ENCODE data around the gene CDKAL1.
"Not testable (repeated sequence)": the region's sequence is repeated elsewhere in the genome, so short reads cannot be mapped to it uniquely, and the experiment has no call there.

Gene CDKAL1

DNA sequence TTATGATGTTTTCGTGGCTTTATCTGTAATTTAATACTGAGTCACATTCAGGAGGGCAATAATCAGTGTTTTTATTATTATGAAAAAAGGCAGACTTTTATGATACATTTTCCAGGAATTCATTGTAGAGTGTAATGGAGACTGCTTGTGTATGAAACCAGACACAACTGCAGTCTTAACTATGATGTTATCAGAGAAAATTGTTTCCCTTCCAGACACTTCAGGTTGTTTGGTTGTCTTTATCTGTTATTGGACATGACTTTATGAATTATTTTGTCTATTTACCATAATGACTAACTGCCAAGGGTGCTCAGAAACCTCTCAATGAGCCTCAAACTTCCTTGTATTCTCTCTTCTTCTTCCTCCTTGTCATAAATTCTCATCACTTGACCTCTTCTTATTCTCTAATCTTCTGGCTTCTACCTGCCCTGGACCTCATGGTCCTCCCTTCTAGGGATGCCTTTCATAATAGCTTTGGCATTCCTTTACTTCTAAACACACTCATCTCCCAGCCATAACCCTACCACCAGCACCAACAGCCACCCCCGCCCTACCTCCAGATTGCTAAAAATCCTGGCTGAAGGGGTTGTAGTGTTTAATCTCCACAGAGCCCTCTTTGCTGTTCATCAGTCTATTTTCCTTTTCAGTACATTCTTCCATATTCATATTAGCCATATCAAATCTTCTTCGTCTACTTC, 492.5 kb downstream of the CDKAL1 start:
- DNase-seq (ENCODE audit: low spot score): no peak

- DNase-seq (ENCODE audit: low spot score): no peak
Measured at GRCh38 chr6:21027507-21027906, 493.2 kb downstream of the CDKAL1 start.

- no peak for DNase-seq (ENCODE audit: low spot score)
Measured at GRCh38 chr6:21031182-21031581, 496.9 kb downstream of the CDKAL1 start.

- no peak for DNase-seq (ENCODE audit: low spot score)
Measured at GRCh38 chr6:21033084-21033483, 498.8 kb downstream of the CDKAL1 start.

GRCh38 chr6:21033575-21034026, 499.3 kb downstream of the CDKAL1 start:
- peak; percentile 53 for DNase-seq (ENCODE audit: low spot score)

DNA sequence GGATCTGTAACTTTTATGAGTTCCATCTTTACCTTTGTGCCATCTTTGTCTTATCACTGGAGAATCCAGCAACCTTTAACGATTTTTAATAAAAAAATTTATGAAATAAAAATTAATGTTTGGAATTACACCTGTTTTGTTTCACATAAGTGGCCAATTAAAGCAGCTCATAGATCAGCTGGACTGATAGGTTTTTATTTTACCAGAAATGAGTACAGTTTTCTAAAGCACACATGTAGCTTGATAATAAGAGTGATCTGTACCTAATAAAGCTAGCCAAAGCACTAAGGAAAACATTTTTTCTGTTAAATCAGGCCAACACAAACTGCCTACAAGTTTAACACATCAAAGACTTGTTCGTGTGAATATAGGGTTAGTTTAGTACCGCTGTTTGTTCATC, 500.1 kb downstream of the CDKAL1 start:
- no peak for DNase-seq (ENCODE audit: low spot score)

GRCh38 chr6:21037453-21037852, 503.2 kb downstream of the CDKAL1 start:
- DNase-seq (ENCODE audit: low spot score): no peak

DNA sequence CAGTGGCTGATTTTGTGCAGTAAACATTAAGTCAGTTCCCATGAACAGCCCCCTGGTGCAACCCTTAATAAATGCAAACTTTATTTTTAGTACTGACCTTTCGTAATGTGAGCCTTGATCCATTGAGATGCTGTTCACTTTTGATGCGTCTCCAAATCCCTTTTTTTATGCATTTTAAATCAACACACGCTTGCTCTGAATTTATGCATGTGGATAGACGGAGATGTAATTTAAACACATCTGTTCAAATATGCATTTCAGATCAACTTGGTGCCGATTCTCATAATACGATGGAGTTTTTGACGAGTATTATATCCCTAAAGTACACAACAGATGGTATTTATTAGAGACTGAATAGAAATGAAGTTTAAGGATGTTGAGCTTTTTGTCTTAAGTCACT, 505.7 kb downstream of the CDKAL1 start:
- DNase-seq (ENCODE audit: low spot score): no peak

DNA sequence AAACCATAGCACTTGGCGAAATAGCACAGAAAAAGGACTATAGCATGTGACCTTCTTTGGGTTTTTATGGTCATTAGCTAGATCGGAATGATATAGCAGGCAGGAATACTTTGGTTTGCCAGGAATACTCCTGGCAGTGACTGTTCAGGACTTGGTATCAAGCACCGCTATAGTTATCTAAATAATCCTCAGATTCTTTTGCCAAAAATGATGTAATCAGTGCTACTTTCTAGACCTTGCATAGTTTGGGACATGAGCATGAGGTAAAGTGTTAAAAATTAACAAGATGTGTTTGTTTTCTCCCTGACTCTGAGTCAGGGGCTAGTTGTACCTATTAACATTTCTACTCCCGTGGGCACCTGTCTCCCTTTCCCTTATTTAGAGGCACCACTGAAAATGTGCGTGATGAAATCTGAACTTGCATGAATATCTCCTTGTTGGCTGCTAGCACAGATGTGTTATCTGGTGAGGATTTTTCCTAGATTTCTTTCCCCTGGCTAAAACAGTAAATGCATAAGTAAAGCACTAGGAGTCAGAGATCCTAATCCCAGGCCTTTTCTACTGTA, 511.0 kb downstream of the CDKAL1 start:
- no peak for DNase-seq (ENCODE audit: low spot score)

DNA sequence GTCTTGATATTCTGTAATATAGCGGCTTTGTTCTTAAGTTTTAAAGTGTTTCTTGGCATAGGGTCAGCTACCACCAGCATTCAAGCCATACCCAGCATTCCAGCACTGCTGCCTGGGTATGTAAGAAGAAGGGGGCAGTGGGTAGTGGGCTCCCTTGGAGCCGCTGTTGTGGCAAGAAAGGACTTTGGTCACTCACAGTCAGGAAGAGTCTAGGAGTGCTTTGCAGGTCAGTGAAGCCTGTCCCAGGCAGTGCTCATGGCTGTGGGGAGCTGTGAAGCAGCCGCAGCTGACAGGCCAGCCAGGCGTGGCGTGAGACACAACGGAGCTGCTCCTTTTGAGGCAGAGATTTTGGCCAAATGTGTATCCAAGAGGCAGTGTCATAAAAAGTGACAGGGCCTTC, 512.0 kb downstream of the CDKAL1 start:
- no peak for DNase-seq (ENCODE audit: low spot score)

DNA sequence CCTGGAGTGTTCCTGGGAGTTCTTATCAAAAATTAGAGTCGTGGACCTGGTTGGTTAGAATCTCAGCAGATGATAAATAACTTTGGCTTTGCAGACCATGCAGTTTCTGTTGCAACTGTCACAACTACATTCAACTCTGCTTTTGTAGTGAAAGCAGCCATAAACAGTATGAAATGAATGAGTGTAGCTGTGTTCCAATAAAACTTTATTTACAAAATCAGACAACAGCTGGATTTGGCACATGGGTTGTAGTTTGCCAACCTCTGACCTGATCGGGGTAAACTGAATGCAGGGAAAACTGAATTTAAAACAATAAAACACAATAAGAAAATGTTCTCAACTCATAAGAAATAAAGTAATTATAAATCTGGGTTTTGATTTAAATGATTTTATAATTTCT, 513.8 kb downstream of the CDKAL1 start:
- no peak for DNase-seq (ENCODE audit: low spot score)

- no peak for DNase-seq (ENCODE audit: low spot score)
Measured at GRCh38 chr6:21049148-21049547, 514.9 kb downstream of the CDKAL1 start.

GRCh38 chr6:21049572-21049971, 515.3 kb downstream of the CDKAL1 start:
- no peak for DNase-seq (ENCODE audit: low spot score)

GRCh38 chr6:21050935-21051334, 516.7 kb downstream of the CDKAL1 start:
- DNase-seq (ENCODE audit: low spot score): no peak

DNA sequence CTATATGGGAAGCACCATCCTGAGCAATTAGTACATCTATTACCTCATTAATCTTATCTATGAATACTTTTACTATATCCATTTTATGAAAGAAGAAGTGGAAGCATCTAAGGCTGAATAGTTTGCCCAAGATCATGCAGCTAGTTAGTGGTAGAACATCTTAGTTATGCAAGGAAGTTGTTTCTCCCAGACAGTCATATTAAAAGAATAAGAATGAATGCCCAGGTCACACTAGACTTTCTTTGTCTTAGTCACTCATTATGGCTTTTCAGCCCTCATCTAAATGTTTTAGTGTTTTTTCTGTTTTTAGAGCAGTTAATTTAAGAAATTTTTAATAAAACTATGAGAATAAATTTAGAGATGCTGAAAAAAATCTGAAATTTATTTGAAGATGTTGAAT, 517.5 kb downstream of the CDKAL1 start:
- no peak for DNase-seq (ENCODE audit: low spot score)

DNA sequence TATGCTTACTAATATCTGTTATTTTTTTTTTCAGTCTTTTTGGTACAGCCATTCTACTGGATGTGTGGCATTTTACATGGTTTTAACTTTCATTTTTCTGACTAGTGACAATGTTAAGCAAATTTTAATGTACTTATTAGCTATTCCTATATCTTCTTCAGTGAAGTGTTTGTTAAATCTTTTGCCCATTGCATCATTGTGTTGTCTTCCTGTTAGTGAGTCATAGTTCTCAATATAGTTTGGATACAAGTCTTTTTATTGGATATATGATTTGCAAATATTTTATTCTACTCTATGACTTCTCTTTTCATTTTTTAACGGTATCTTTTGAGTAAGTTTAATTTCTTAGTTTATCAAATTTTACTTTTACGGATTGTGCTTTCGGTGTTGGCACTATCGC, 519.4 kb downstream of the CDKAL1 start:
- DNase-seq (ENCODE audit: low spot score): no peak

DNA sequence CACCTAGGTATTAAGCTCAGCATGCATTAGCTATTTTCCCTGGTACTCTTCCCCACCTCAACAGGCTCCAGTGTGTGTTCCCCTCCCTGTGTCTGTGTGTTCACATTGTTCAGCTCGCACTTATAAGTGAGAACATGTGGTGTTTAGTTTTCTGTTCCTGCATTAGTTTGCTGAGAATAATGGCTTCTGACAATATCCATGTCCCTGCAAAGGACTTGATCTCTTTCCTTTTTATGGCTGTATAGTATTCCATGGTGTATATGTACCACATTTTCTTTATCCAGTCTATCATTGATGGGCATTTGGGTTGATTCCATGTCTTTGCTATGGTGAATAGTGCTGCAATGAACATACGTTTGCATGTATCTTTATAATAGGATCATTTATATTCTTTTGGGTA, 521.2 kb downstream of the CDKAL1 start:
- DNase-seq (ENCODE audit: low spot score): not testable (repeated sequence)

DNA sequence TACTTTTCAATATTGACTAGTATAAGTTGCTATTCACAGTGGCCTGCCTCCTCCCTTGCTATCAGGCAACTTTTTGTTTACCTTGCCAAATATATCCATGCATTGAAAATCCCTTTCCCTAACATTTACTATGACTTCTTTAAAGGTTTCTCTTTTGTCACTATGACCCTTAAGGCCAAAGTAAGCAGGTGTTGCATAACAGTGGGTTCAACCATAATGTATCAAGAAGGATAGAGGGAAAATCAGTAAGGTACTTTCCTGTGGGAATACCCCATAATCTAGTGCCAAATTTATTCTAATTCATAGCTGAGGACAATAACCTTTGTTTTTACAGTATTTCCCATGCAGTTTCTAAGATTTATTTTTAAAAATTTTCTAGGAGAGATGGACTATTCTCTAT, 527.6 kb downstream of the CDKAL1 start:
- no peak for DNase-seq (ENCODE audit: low spot score)

GRCh38 chr6:21064756-21065340, 530.6 kb downstream of the CDKAL1 start:
- DNase-seq (ENCODE audit: low spot score): no peak

- DNase-seq (ENCODE audit: low spot score): no peak
Measured at GRCh38 chr6:21067521-21067920, 533.3 kb downstream of the CDKAL1 start.

GRCh38 chr6:21070620-21071019, 536.4 kb downstream of the CDKAL1 start:
- no peak for DNase-seq (ENCODE audit: low spot score)

GRCh38 chr6:21071780-21072468, 537.7 kb downstream of the CDKAL1 start:
- DNase-seq (ENCODE audit: low spot score): no peak

DNA sequence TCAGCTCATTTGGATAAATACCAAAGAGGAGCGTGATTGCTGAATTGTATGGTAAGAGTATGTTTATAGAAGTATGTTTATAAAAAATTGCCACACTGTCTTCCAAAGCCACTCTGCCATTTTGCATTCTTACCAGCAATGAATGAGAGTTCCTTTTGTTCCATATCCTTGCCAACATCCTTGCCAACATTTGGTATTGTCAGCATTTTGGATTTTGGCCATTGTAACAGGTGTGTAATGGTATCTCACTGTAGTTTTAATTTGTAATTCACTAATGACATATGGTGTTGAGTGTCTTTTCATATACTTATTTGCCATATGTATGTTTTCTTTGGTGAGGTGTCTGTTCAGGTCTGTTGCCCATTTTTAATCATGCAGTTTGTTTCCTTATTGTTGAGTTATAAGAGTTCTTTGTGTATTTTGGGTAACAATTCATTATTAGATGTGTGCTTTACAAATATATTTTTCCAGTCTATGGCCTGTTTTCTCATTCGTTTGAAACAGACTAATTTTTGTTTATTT, 539.1 kb downstream of the CDKAL1 start:
- DNase-seq (ENCODE audit: low spot score): no peak
